Activated B cell treated with CpG ODN at 0.5 μM for 24 hours (primary cell): ENCODE measurements around the gene SEMA4G. TPM values are rescaled to one million over a fixed set of nuclear protein-coding genes. Genes with fewer than 3 reads are reported as not detected.

Source experiments
- ATAC-seq: fragments of 200-7000 bp; cut with Tn5 transposase; one replicate; pipeline ENCODE4 v1.10.0; 2021; ENCODE audit warnings: low read depth, mild to moderate bottlenecking, moderate library complexity
- CTCF ChIA-PET: fragments of 350-600 bp; sonication (Branson Sonifier 250); formaldehyde crosslinking; loops from one replicate; lab custom pipeline; 2021; ENCODE audit warnings: antibody characterized with exemption; lab: Charles Lee
- POLR2A ChIA-PET: fragments of 350-600 bp; sonication (Branson Sonifier 250); formaldehyde crosslinking; loops from one replicate; lab custom pipeline; 2021; ENCODE audit warnings: antibody characterized with exemption; lab: Charles Lee
- DNase-seq: peaks from one replicate; pipeline ENCODE4 v3.0.0; 2022
- H3K27ac Mint-ChIP-seq: one replicate; pipeline ENCODE4 v1.8.0; 2020; ENCODE audit warnings: mixed read lengths
- H3K27me3 Mint-ChIP-seq: one replicate; pipeline ENCODE4 v1.8.0; 2021; ENCODE audit warnings: mixed read lengths
- H3K36me3 Mint-ChIP-seq: one replicate; pipeline ENCODE4 v1.8.0; 2021; ENCODE audit warnings: low read depth, mixed read lengths
- H3K4me1 Mint-ChIP-seq: one replicate; pipeline ENCODE4 v1.8.0; 2021; ENCODE audit warnings: mixed read lengths
- H3K4me3 Mint-ChIP-seq: one replicate; pipeline ENCODE4 v1.8.0; 2020; ENCODE audit warnings: mild to moderate bottlenecking, mixed read lengths
- H3K9me3 Mint-ChIP-seq: one replicate; pipeline ENCODE4 v1.8.0; 2020; ENCODE audit warnings: mixed read lengths
- intact Hi-C: fragments of 100-400 bp; cut with micrococcal nuclease; formaldehyde crosslinking; loops from one replicate; pipeline ENCODE4 v1.15.1; 2024
- total RNA-seq: library from RNA; stranded (reverse); gene quantifications from 2 replicates; pipeline ENCODE4 v1.2.3, GENCODE V29; 2022
- TF ChIP-seq, protein P1 (sequence below): fragments of 200-600 bp; IDR thresholded peaks from one replicate; pipeline ENCODE4 v1.8.0; 2022; ENCODE audit warnings: antibody characterized with exemption, mild to moderate bottlenecking

Gene SEMA4G
- total RNA-seq, 1 donor from 2014 or later, result 0.60 TPM

DNA sequence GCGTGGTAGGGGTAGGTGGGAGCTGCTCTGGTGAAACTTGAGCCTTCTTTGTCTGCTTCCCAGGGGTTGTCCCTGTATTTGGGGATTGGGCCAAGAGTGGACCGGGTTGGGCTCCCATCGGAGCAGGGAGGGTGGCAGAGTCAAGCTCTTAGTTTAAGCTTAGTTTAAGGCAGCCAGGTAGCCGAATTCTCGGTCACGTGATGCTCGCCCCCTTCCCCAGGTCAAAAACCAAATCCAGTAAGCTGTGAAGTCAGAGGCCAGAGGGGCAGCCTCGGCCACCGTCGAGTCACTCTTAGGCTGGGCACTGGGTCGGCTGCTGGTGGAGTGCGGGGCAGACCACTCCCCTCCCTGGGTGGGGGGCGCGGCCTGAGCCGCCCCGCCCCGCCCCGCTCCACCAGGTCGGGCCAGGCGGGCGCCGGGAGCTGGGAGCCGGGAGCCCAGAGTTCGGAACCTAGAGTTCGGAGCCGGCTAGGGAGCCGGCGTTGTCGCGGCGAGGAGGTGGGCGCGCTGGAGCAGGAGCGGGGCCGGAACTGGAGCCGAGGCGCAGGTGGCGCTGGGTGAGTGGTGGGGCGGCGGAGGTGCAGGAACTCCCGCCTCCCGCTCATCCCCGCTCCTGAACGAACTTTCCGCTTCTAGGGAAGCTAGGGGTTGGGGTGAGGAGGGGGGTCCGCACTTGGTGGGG lies 27.5 kb downstream of the SEMA4G start:
- H3K36me3 Mint-ChIP-seq, result peaks cover 27% of the 10 kb centered on the region

DNA sequence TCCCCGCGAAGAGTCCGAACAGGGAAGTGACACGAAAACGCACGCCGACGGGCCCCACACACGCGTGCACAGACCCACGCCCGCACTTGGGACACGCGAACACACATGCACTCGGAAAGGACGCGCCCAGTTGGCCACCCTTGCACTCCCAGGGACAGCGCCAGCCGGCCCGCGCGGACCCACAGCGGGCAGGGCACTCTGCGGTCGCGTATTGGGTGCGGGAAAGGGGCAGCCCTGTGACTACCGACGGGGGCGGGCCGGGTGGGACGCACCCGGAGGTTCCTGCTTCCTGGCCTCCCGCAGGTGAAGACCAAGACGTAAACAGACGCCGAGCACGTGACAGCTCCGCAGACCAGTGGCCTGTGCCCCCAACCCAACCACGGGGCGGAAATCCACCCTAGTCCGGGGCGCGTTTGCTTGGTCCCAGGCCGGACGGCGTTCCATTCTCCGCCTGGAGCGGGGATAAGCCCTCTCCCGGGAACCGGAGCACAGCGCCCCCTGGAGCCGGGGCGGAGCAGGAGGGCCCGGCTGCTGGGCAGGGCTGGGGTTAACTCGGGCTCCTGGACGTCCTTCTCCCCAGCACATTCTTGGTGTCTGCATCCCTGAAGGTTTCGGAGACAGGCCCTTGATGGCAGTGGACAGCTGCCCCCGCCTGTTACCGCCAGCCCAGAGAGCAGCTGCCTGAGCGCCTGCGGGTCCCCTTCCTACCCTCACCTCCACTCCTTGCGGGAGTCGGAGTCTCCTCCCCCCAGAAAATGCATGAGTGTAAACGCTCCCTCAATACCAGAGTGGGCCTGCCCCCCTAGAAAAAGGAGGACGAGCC lies 28.3 kb downstream of the SEMA4G start:
- no peaks in the 10 kb centered on the region for H3K27me3 Mint-ChIP-seq
- peak overlapping the region; percentile 94 for H3K27ac Mint-ChIP-seq
- H3K36me3 Mint-ChIP-seq, result peaks cover 25% of the 10 kb centered on the region
- ChIA-PET CTCF (interaction anchor here (0.7 to 3.3 kb wide), 10 partner anchors 9 to 172 kb away, joined by 3 to 34 read pairs (median 6); partner anchors contain the start of genes KAZALD1, MRPL43, PDZD7 and SFXN3), POLR2A (interaction anchor here (0.6 to 4.5 kb wide), 12 partner anchors 11 to 1717 kb away, joined by 3 to 54 read pairs (median 4); partner anchors contain the start of genes ARL3, HIF1AN, KAZALD1 and MRPL43)
- H3K9me3 Mint-ChIP-seq, result no peaks in the 10 kb centered on the region
- TF ChIP-seq, protein P1, sequence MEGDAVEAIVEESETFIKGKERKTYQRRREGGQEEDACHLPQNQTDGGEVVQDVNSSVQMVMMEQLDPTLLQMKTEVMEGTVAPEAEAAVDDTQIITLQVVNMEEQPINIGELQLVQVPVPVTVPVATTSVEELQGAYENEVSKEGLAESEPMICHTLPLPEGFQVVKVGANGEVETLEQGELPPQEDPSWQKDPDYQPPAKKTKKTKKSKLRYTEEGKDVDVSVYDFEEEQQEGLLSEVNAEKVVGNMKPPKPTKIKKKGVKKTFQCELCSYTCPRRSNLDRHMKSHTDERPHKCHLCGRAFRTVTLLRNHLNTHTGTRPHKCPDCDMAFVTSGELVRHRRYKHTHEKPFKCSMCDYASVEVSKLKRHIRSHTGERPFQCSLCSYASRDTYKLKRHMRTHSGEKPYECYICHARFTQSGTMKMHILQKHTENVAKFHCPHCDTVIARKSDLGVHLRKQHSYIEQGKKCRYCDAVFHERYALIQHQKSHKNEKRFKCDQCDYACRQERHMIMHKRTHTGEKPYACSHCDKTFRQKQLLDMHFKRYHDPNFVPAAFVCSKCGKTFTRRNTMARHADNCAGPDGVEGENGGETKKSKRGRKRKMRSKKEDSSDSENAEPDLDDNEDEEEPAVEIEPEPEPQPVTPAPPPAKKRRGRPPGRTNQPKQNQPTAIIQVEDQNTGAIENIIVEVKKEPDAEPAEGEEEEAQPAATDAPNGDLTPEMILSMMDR, result peak; percentile 51
- DNase-seq (peak; percentile 77), ATAC-seq (peak; percentile 35)
- peaks cover 30% of the 10 kb centered on the region for H3K4me1 Mint-ChIP-seq
- H3K4me3 Mint-ChIP-seq, result peak overlapping the region; percentile 87
- intact Hi-C loops, result loop anchor here (1.0 to 5.0 kb wide), 9 partner anchors 10 to 1645 kb away; partner anchors contain the start of genes HIF1AN, KAZALD1, MRPL43 and PDZD7

More for the DNA sequence above, 27.5 kb downstream of the SEMA4G start:
- TF ChIP-seq, protein P1, result no peak
- H3K27me3 Mint-ChIP-seq, result no peaks in the 10 kb centered on the region
- DNase-seq, result peak; percentile 56
- peaks cover 30% of the 10 kb centered on the region for H3K4me1 Mint-ChIP-seq
- intact Hi-C loops, result loop anchor here (1.0 to 5.0 kb wide), 8 partner anchors 10 to 1645 kb away; partner anchors contain the start of genes HIF1AN, KAZALD1, MRPL43 and SEMA4G
- H3K9me3 Mint-ChIP-seq, result no peaks in the 10 kb centered on the region
- peak overlapping the region; percentile 87 for H3K4me3 Mint-ChIP-seq
- peak overlapping the region; percentile 94 for H3K27ac Mint-ChIP-seq
- ChIA-PET CTCF (interaction anchor here (0.7 to 3.3 kb wide), 7 partner anchors 10 to 65 kb away, joined by 3 to 34 read pairs (median 9); partner anchors contain the start of genes KAZALD1, MRPL43, PDZD7 and SFXN3), POLR2A (interaction anchor here (0.9 to 4.5 kb wide), 7 partner anchors 10 to 461 kb away, joined by 3 to 54 read pairs (median 4); partner anchors contain the start of genes HIF1AN, MRPL43, PDZD7 and SFXN3)
- peak; percentile 32 for ATAC-seq

DNA sequence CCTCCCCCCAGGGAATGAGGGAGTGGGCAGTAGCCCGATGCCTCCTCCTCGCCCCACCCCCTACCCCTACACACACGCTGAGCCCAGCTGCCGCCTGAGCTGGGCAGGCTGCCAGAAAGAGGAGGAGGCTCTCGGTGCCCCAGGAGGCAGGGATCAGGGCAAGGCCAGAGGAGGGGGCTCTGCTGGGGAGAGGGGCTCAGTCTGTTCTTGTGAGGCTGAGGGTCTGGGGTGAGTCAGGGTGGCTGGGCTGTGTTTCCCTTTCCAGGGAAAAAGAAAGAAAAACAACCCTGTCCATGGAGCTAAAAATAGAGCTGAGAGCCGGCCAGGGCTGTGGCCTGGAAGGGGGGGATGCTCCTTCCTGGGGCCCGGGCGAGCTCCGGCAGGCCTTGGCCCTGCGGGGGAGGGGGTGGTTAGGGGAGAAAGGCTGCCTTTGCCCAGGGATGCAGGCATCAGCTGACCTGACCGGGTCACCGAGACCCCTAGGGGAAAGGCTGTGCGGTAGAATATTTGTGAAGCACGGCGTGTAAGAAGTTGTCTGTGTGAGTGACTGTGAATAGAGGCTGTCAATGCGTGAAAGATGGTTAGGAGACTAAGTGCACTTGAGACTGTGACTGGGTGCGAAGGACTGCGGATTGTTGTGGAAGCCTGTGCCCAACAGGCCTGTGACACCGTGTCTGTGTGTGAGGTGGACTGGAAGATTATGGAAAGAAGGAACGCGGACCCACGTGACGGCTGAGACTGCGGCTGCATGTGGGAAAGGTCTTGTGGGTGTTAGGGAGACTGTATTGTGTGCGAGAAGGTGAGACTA lies 29.1 kb downstream of the SEMA4G start:
- H3K4me3 Mint-ChIP-seq, result peak overlapping the region; percentile 87
- peaks cover 20% of the 10 kb centered on the region for H3K36me3 Mint-ChIP-seq
- peak; percentile 60 for DNase-seq
- POLR2A ChIA-PET, result interaction anchor here (0.6 to 4.5 kb wide), 11 partner anchors 11 to 1716 kb away, joined by 3 to 54 read pairs (median 4); partner anchors contain the start of genes ARL3, HIF1AN, KAZALD1 and MRPL43
- intact Hi-C loops, result loop anchor here (2.0 to 5.0 kb wide), 5 partner anchors 32 to 1644 kb away; partner anchors contain the start of genes HIF1AN, PDZD7, SFXN3 and TRIM8
- peaks cover 30% of the 10 kb centered on the region for H3K4me1 Mint-ChIP-seq
- TF ChIP-seq, protein P1, result no peak
- peak; percentile 26 for ATAC-seq
- CTCF ChIA-PET, result interaction anchor here (0.9 to 3.3 kb wide), 9 partner anchors 9 to 172 kb away, joined by 3 to 34 read pairs (median 7); partner anchors contain the start of genes KAZALD1, MRPL43 and TWNK
- no peaks in the 10 kb centered on the region for H3K27me3 Mint-ChIP-seq
- H3K9me3 Mint-ChIP-seq, result no peaks in the 10 kb centered on the region
- peak overlapping the region; percentile 88 for H3K27ac Mint-ChIP-seq

DNA sequence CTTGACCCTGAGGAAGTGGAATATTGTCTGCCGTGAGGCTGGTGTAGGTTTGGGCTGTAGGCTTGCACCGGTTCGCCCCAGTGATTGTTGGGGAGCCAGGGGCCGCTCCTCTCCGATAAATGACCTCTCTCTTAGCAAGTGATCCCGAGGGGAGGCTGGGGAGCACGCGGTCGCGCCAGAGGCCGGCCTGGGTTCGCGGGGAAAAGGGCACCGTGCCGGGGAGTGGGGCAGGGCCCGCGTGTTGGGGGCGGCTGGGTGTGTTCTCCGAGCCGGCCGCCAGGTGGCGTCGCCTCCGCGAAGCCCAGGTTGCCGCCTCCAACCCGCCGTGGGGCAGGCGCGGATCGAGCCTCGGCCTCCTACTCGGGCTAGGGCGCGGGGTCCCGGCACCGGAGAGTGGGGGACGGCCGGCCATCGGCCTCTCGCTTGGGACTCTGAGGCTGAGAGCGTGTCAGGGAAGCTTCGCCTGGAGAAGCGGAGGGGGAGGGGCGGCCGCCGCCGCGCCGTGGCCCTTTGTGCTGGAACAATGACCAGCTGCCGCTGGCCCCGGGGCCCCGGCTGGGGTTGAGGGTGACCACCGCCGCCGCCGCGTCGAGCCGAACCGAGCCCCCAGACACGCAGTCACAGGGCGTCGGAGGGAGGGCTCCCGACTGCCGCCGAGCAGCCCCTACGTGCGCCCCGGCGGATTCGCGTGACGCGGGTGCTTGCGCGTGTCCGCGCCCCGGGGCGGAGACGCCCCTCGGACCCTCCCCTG lies 29.9 kb downstream of the SEMA4G start:
- intact Hi-C loops, result loop anchor here (1.0 to 5.0 kb wide), 6 partner anchors 14 to 1643 kb away; partner anchors contain the start of genes HIF1AN, PDZD7, SFXN3 and TRIM8
- Mint-ChIP-seq H3K4me1 (peaks cover 30% of the 10 kb centered on the region), H3K27me3 (no peaks in the 10 kb centered on the region), H3K36me3 (peaks cover 18% of the 10 kb centered on the region), H3K27ac (peak overlapping the region; percentile 88), H3K9me3 (no peaks in the 10 kb centered on the region), H3K4me3 (peak overlapping the region; percentile 87)
- DNase-seq (peak; percentile 85), ATAC-seq (peak; percentile 63)
- POLR2A ChIA-PET, result interaction anchor here (1.2 to 4.5 kb wide), 3 partner anchors 12 to 32 kb away, joined by 3 to 54 read pairs (median 7); partner anchors contain the start of genes MRPL43, PDZD7, SFXN3 and TWNK
- TF ChIP-seq, protein P1, result peak; percentile 80
- CTCF ChIA-PET, result interaction anchor here (0.7 to 3.3 kb wide), 5 partner anchors 8 to 17 kb away, joined by 4 to 34 read pairs (median 9); partner anchors contain the start of genes MRPL43 and TWNK
